Epithelial cell of proximal tubule (primary cell): Measurements from ENCODE around the gene GTF3C5. TPM values are rescaled to one million over a fixed set of nuclear protein-coding genes. Genes with fewer than 3 reads are reported as not detected.
"Not testable (repeated sequence)": the region's sequence is repeated elsewhere in the genome, so short reads cannot be mapped to it uniquely, and the experiment has no call there.

Experiments
- DNase-seq: peaks from one replicate; pipeline ENCODE4 v3.0.0-alpha.2; 2011; ENCODE audit warnings: low read depth
- H3K4me3 ChIP-seq: 2 replicates; pipeline ENCODE4 v1.5.1; 2011; ENCODE audit warnings: low read depth, mild to moderate bottlenecking, low read length
- total RNA-seq: library from RNA; depleted of rRNA; stranded (reverse); fragments of >200 nt; gene quantifications from 2 replicates; pipeline ENCODE4 v1.2.3, GENCODE V29; 2015
- TF ChIP-seq, protein P1 (sequence below): conservative IDR thresholded peaks from 2 replicates; pipeline ENCODE4 v1.5.1; 2012; ENCODE audit warnings: low read depth, mild to moderate bottlenecking, low read length

GTF3C5 gene
- total RNA-seq, 1 donor from 2014 or later: 112 TPM

DNA sequence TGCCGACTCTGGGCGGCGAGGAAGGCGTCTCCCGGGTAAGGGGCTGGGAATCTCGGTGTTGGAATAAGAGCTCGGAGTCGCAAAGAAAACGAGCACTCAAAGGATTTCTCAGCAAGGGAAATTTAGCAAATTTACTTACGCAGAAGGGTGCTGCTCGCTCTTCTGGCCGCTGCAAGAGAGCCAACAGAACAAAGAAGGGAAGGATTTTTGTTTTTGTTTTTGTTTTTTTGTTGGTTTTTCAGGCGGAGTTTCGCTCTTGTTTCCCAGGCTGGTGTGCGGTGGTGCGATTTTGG lies 279 bp downstream of the GTF3C5 start:
- H3K4me3 ChIP-seq: peak overlapping the region; percentile 86
- TF ChIP-seq, protein P1, sequence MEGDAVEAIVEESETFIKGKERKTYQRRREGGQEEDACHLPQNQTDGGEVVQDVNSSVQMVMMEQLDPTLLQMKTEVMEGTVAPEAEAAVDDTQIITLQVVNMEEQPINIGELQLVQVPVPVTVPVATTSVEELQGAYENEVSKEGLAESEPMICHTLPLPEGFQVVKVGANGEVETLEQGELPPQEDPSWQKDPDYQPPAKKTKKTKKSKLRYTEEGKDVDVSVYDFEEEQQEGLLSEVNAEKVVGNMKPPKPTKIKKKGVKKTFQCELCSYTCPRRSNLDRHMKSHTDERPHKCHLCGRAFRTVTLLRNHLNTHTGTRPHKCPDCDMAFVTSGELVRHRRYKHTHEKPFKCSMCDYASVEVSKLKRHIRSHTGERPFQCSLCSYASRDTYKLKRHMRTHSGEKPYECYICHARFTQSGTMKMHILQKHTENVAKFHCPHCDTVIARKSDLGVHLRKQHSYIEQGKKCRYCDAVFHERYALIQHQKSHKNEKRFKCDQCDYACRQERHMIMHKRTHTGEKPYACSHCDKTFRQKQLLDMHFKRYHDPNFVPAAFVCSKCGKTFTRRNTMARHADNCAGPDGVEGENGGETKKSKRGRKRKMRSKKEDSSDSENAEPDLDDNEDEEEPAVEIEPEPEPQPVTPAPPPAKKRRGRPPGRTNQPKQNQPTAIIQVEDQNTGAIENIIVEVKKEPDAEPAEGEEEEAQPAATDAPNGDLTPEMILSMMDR: no peak
- no peak for DNase-seq

- DNase-seq: no peak
- TF ChIP-seq, protein P1: no peak
- H3K4me3 ChIP-seq: peak overlapping the region; percentile 86
These were observed 707 bp downstream of the GTF3C5 start for GRCh38 chr9:133031496-133031911.

- TF ChIP-seq, protein P1: no peak
- H3K4me3 ChIP-seq: peak overlapping the region; percentile 86
- DNase-seq: no peak
These were observed 1.4 kb downstream of the GTF3C5 start for GRCh38 chr9:133032171-133032570.

GRCh38 chr9:133035669-133036068 lies 4.9 kb downstream of the GTF3C5 start:
- TF ChIP-seq, protein P1: no peak
- no peak overlapping the region for H3K4me3 ChIP-seq
- DNase-seq: no peak

DNA sequence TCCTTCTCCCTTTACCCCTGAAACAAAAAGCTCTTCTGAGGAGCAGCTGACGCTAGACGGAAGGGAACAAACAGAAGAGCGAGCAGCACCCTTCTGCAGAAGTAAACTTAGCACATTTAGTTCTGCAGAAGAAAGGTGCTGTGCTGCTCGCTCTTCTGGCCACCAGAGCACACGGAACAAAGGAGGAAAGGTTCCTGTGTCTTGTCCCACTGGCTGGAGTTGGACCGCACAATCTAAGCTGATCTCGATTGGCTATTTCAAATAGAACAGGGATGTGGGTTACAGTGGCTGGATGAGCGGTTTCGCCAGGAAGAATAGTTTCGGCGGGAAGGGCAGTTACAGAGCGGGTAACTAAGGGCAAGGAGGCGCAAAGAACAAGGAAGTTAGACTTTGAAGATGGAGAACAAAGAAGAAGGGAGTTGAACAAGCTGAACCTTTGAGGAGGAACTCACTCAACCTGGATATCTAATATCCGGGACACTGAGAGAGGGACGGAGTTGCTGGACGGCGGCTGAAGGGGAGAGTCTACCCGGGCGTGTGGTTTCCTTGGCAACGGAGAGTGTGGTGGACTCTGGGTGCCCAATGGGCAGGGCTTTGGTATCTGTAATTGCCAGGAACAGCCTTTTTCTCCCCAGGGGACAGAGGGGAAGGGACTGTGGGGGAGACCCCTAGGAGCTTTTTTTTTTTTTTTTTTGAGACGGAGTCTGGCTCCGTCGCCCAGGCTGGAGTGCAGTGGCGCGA lies 7.1 kb downstream of the GTF3C5 start:
- H3K4me3 ChIP-seq: no peak overlapping the region
- TF ChIP-seq, protein P1: no peak
- no peak for DNase-seq

DNA sequence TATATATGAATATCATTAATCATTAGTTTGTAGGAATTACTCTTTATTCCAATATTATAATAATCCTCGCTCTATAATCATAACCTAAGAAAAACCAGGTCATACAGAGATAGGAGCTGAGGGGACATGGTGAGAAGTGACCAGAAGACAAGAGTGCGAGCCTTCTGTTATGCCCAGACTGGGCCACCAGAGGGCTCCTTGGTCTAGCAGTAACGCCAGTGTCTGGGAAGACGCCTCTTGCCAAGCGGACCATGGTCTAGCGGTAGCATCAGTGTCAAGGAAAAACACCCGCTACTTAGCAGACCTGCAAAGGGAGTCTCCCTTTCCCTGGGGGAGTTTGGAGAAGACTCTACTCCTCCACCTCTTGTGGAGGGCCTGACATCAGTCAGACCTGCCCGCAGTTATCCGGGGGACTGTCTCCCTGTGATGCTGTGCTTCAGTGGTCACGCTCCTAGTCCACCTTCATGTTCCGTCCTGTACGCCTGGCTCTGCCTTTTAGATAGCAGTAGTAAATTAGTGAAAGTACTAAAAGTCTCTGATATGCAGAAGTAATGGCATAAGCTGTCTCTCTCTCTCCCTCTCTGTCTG lies 10.2 kb downstream of the GTF3C5 start:
- H3K4me3 ChIP-seq, DNase-seq: not testable (repeated sequence)
- TF ChIP-seq, protein P1: peak; percentile 60

GRCh38 chr9:133041958-133042357 lies 11.2 kb downstream of the GTF3C5 start:
- no peak overlapping the region for H3K4me3 ChIP-seq
- TF ChIP-seq, protein P1: no peak
- DNase-seq: no peak
